Subcutaneous adipose tissue (tissue), 4 donors: ENCODE measurements around the gene PTDSS2. TPM values are rescaled to one million over a fixed set of nuclear protein-coding genes. Genes with fewer than 3 reads are reported as not detected.

ENCODE experiments used
- total RNA-seq, 4 donors: library from RNA; depleted of rRNA; stranded (reverse); fragments of >200 nt; gene quantifications; one replicate each; pipeline ENCODE4 v1.1.0, GENCODE V29; 2016
- TF ChIP-seq, protein P1 (sequence below): fragments of 450-650 bp; IDR thresholded peaks from one replicate; pipeline ENCODE4 v1.5.1; 2016; ENCODE audit warnings: low read depth, mild to moderate bottlenecking, control low read depth, antibody characterized with exemption, moderate library complexity

Gene PTDSS2
- total RNA-seq, 4 donors from 2014 or later: 19.1 to 77.6 (median 26.2) TPM

DNA sequence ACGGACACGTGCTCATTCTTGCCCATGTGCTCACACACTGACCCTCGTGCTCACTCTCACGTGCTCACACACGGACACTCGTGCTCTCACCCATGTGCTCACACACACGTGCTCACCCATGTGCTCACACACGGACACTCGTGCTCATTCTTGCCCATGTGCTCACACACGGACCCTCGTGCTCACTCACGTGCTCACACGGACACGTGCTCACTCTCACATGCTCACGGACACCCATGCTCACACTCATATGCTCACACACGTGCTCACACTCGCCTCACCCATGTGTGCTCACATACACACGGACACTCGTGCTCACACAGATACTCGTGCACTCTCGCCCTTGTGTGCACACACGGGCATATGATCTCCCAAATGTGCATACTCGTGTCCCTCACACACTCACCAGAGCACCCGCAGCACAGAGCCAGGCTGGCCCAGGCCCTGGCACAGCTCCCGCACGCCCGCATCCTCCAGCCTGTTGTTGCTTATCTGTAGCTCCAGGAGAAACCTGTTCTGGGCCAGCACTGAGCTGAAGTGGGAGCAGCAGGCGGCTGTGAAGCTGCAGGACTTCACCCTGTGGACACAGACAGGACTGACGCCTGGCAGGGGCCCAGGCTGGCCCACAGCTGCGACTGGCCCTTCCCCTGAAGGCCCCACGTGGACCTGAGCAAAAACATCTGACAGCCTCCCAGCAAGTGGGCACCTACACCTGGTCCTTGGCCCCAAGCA is 47.7 kb downstream of the PTDSS2 start:
- TF ChIP-seq, protein P1, sequence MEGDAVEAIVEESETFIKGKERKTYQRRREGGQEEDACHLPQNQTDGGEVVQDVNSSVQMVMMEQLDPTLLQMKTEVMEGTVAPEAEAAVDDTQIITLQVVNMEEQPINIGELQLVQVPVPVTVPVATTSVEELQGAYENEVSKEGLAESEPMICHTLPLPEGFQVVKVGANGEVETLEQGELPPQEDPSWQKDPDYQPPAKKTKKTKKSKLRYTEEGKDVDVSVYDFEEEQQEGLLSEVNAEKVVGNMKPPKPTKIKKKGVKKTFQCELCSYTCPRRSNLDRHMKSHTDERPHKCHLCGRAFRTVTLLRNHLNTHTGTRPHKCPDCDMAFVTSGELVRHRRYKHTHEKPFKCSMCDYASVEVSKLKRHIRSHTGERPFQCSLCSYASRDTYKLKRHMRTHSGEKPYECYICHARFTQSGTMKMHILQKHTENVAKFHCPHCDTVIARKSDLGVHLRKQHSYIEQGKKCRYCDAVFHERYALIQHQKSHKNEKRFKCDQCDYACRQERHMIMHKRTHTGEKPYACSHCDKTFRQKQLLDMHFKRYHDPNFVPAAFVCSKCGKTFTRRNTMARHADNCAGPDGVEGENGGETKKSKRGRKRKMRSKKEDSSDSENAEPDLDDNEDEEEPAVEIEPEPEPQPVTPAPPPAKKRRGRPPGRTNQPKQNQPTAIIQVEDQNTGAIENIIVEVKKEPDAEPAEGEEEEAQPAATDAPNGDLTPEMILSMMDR: no peak

DNA sequence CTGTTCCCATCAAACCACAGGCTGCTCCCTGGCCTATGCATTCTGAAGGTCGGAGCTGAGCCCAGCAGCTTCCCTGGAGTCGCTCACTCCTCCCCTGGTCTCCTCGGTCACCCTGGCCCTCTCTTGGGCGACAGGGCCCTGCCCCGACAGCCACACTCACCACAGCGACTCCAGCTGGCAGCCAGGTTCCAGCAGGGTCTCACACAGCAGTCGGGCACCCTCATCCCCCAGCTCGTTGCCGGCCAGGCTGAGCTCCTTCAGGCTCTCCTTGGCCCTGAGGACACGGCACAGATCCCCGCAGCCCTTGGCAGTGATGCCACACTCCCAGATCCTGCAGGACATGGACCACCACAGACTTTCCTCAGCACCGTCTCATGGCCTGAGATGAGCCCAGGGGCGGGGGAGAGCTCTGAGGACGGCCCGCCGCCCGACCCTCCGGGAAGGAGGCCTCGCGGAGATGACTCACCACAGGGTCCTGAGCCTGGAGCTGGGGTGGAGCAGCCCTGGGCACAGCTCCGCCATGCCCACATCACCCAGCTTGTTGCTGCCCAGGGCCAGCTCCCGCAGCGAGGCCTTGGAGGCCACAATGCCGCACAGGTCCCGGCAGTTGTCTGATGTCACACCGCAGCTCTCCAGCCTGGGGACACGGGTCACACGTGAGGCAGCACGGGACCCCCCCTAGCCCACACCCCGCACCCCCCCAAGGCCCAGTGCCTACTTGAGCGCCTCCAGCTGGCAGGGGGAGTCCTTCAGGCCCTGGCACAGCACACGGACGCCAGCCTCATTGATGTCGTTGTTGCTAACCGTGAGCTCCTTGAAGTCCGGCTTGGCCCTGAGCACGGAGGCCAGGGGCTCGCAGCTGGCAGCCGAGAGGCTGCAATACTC is 48.5 kb downstream of the PTDSS2 start:
- TF ChIP-seq, protein P1: no peak

- TF ChIP-seq, protein P1: no peak
Measured at GRCh38 chr11:499201-500076, 49.4 kb downstream of the PTDSS2 start.

GRCh38 chr11:501001-501682 is 51.1 kb downstream of the PTDSS2 start:
- TF ChIP-seq, protein P1: no peak

DNA sequence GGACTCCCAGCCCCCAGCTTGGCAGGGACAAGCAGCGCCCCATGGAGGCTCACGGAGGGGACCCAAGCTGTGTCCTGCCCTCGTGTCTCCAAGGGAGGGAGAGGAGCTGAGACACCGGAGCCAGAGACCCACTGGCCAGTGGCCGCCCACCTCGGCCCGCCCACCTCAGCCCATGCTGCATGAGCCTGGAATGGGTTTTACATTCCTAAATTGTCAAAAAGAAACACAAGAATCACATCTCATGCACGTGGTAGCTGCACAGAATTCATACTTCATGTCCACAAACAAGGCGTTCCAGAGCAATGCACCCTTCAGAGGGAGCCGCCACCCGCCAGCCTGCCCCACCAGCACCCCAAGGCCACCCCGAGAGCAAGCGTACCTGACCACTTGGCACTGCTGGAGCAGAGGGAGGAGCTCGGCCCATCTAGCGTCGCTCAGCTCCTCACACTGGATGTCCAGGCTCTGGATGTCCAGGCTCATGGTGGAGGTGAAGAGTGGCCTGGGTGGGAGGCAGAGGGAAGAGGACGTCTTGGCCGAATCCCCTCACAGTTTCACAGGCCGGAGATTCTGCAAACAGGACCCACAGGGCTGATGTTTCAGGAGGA is 51.7 kb downstream of the PTDSS2 start:
- TF ChIP-seq, protein P1: no peak

- TF ChIP-seq, protein P1: no peak
Measured at GRCh38 chr11:502288-503178, 52.5 kb downstream of the PTDSS2 start.
